ENCODE data around the gene NAP1L1.
"Not testable (repeated sequence)": the region's sequence is repeated elsewhere in the genome, so short reads cannot be mapped to it uniquely, and the experiment has no call there.

The NAP1L1 gene

GRCh38 chr12:76018672-76019071 is 65.8 kb downstream of the NAP1L1 start:
- no peak for DNase-seq

- DNase-seq, result peak; percentile 86
These were observed 66.4 kb downstream of the NAP1L1 start for GRCh38 chr12:76018111-76018510.

- DNase-seq, result no peak
These were observed 70.5 kb downstream of the NAP1L1 start for GRCh38 chr12:76014007-76014406.

GRCh38 chr12:76013603-76014002 is 70.9 kb downstream of the NAP1L1 start:
- no peak for DNase-seq

GRCh38 chr12:76012644-76013043 is 71.8 kb downstream of the NAP1L1 start:
- DNase-seq, result no peak

- DNase-seq, result no peak
These were observed 73.6 kb downstream of the NAP1L1 start for GRCh38 chr12:76010732-76011458.

- DNase-seq, result no peak
These were observed 76.1 kb downstream of the NAP1L1 start for GRCh38 chr12:76008428-76008827.

GRCh38 chr12:76007640-76008039 is 76.8 kb downstream of the NAP1L1 start:
- no peak for DNase-seq

- DNase-seq, result no peak
These were observed 78.2 kb downstream of the NAP1L1 start for GRCh38 chr12:76006028-76006925.

GRCh38 chr12:76003355-76003638 is 81.2 kb downstream of the NAP1L1 start:
- no peak for DNase-seq

GRCh38 chr12:76002598-76003354 is 81.7 kb downstream of the NAP1L1 start:
- DNase-seq, result no peak

- no peak for DNase-seq
These were observed 86.0 kb downstream of the NAP1L1 start for GRCh38 chr12:75998292-75999063.

GRCh38 chr12:75997658-75998057 is 86.8 kb downstream of the NAP1L1 start:
- no peak for DNase-seq

- DNase-seq, result no peak
These were observed 87.5 kb downstream of the NAP1L1 start for GRCh38 chr12:75996861-75997447.

- no peak for DNase-seq
These were observed 88.8 kb downstream of the NAP1L1 start for GRCh38 chr12:75995691-75996090.

- DNase-seq, result no peak
These were observed 90.3 kb downstream of the NAP1L1 start for GRCh38 chr12:75994069-75994740.

GRCh38 chr12:75991753-75992152 is 92.7 kb downstream of the NAP1L1 start:
- DNase-seq, result no peak

- DNase-seq, result no peak
These were observed 94.1 kb downstream of the NAP1L1 start for GRCh38 chr12:75990189-75990912.

GRCh38 chr12:75987709-75988108 is 96.8 kb downstream of the NAP1L1 start:
- not testable (repeated sequence) for DNase-seq

Data from suppressor macrophage treated with lipopolysaccharide for 4 hours (primary cell).